B cell (primary cell): ENCODE measurements around the gene ATP8B1.

Experiments
- EZH2 ChIP-seq: IDR thresholded peaks from 2 replicates; pipeline ENCODE4 v1.6.1; 2012; ENCODE audit warnings: borderline replicate concordance, low read depth, mild to moderate bottlenecking, moderate library complexity, low read length; ENCODE audit not compliant: insufficient read depth, poor library complexity, severe bottlenecking
- TF ChIP-seq, protein P1 (sequence below): fragments of 200-600 bp; IDR thresholded peaks from one replicate; pipeline ENCODE4 v1.8.0; 2022; ENCODE audit warnings: antibody characterized with exemption, mild to moderate bottlenecking

DNA sequence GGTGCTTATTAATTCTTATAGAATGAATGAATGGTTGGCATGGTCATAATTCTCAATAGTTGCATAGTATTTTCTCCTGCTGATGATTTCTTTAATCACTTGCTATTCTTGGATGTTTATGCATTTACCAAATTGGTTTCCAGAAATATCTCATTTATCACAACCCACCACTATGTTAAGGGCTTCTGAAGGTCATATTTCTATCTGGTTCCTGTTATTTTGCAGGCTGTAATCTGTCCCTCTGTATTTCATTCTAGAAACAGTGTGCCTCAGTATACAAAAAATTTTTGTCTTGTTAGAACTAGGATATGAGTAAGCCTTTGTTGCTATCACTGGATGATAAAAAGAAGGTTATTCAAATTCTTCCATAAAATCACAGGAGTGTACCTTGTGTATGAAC lies 6.1 kb upstream of the ATP8B1 start:
- TF ChIP-seq, protein P1, sequence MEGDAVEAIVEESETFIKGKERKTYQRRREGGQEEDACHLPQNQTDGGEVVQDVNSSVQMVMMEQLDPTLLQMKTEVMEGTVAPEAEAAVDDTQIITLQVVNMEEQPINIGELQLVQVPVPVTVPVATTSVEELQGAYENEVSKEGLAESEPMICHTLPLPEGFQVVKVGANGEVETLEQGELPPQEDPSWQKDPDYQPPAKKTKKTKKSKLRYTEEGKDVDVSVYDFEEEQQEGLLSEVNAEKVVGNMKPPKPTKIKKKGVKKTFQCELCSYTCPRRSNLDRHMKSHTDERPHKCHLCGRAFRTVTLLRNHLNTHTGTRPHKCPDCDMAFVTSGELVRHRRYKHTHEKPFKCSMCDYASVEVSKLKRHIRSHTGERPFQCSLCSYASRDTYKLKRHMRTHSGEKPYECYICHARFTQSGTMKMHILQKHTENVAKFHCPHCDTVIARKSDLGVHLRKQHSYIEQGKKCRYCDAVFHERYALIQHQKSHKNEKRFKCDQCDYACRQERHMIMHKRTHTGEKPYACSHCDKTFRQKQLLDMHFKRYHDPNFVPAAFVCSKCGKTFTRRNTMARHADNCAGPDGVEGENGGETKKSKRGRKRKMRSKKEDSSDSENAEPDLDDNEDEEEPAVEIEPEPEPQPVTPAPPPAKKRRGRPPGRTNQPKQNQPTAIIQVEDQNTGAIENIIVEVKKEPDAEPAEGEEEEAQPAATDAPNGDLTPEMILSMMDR: no peak
- no peak for TF ChIP-seq EZH2
